Measurements from ENCODE around the gene ZNF800.

The ZNF800 gene

GRCh38 chr7:127347567-127348246 is 44.8 kb downstream of the ZNF800 start:
- DNase-seq: peak; percentile 57

GRCh38 chr7:127346575-127347256 is 45.8 kb downstream of the ZNF800 start:
- no peak for DNase-seq

- no peak for DNase-seq
Measured at GRCh38 chr7:127342596-127342995, 49.9 kb downstream of the ZNF800 start.

GRCh38 chr7:127338122-127338521 is 54.4 kb downstream of the ZNF800 start:
- DNase-seq: no peak

- no peak for DNase-seq
Measured at GRCh38 chr7:127337581-127337980, 54.9 kb downstream of the ZNF800 start.

- DNase-seq: no peak
Measured at GRCh38 chr7:127336458-127336857, 56.0 kb downstream of the ZNF800 start.

- no peak for DNase-seq
Measured at GRCh38 chr7:127332880-127333279, 59.6 kb downstream of the ZNF800 start.

GRCh38 chr7:127330070-127330469 is 62.4 kb downstream of the ZNF800 start:
- DNase-seq: no peak

GRCh38 chr7:127322832-127323493 is 69.5 kb downstream of the ZNF800 start:
- no peak for DNase-seq

GRCh38 chr7:127322351-127322750 is 70.2 kb downstream of the ZNF800 start:
- DNase-seq: no peak

GRCh38 chr7:127320974-127321373 is 71.5 kb downstream of the ZNF800 start:
- DNase-seq: no peak
